ENCODE data around the gene LRRC8D. TPM values are rescaled to one million over a fixed set of nuclear protein-coding genes. Genes with fewer than 3 reads are reported as not detected.
A peak's percentile ranks its signal among the peaks of the same experiment; 100 is the strongest.

Gene LRRC8D
- total RNA-seq, 4 donors from 2014 or later = 4.7 to 8.5 (median 6.5) TPM

DNA sequence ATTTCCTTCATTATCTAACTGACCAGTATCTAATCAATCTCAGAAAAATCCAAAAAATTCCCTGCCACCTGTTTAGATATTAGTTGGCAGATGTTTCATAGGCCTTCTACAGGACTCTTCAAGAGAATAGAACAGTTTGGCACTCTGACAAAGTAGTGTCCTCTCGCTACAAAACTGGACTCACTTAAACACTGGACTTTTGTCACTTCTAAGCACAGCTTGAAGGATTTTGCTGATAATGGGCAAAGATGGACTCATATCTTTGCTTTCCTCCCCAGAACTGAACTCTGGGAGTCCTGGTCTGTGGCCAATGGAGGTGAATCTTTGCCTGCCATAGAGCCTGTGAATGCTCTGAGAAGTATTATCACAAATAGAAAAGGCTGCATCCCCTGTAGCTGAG lies 115.9 kb downstream of the LRRC8D start:
- 88 to 100% methylated on average over 1 of the region's 1 CpG for WGBS, 2 donors (ENCODE audit: low coverage in 1 of 2)
- ATAC-seq = no peak
- no peaks in the 10 kb centered on the region for H3K27me3 ChIP-seq
- H3K9me3 ChIP-seq = no peaks in the 10 kb centered on the region
- no peak overlapping the region for H3K27ac ChIP-seq
- H3K4me1 ChIP-seq = peaks cover 0 to 18% (median 0%) of the 10 kb centered on the region in 3 donors
- peaks cover 0 to 20% of the 10 kb centered on the region in 2 donors for H3K36me3 ChIP-seq
- no peak for TF ChIP-seq POLR2AphosphoS5 (IDR thresholded peaks at IDR 0.05)
- TF ChIP-seq, protein P1, sequence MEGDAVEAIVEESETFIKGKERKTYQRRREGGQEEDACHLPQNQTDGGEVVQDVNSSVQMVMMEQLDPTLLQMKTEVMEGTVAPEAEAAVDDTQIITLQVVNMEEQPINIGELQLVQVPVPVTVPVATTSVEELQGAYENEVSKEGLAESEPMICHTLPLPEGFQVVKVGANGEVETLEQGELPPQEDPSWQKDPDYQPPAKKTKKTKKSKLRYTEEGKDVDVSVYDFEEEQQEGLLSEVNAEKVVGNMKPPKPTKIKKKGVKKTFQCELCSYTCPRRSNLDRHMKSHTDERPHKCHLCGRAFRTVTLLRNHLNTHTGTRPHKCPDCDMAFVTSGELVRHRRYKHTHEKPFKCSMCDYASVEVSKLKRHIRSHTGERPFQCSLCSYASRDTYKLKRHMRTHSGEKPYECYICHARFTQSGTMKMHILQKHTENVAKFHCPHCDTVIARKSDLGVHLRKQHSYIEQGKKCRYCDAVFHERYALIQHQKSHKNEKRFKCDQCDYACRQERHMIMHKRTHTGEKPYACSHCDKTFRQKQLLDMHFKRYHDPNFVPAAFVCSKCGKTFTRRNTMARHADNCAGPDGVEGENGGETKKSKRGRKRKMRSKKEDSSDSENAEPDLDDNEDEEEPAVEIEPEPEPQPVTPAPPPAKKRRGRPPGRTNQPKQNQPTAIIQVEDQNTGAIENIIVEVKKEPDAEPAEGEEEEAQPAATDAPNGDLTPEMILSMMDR (IDR thresholded peaks at IDR 0.05) = no peak
- no peak for TF ChIP-seq EP300 (IDR thresholded peaks at IDR 0.05)
- TF ChIP-seq POLR2A (IDR thresholded peaks at IDR 0.05) = no peak
- H3K4me3 ChIP-seq = no peak overlapping the region

DNA sequence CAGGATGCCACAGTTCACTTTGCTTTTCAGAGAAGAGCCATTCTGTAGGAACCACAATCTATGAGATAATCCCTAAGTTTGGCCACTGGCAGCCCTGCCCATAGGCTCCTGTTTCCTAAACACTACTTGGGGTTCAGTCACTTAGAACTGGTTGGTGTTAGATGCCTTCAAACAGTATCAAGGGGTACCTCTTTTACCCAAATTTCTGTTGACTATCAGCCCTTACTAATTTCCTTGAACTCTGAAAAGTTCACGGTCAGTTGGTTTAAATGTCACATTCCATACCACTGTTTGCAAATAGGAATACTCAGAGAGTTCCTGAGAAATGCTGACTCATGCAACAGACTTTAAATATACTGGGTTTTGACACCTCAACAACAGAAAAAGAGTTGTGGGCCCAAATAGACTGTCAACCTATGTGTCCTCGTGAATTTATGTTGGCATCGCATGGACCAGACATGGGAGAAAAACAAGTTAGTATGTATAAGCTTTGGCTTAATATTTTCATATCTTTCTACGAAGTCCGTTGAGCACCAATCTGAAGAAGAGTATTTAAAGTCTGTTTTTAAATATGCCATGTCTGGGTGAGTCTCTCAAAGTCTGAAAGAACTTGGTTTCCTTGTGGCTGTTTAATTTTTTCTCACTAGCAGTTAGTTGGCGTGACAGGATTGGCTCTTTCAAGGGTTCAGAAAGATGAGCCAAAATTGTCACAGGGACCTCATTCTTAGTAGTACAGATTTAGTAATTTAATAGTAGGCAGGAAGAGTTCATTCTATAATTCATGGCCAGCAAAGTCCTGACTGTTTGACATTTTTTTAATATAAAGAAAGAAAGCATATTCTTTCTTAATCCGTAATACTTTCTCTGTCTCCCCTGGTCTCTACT lies 117.6 kb downstream of the LRRC8D start:
- Histone ChIP-seq H3K4me3 (no peak overlapping the region), H3K4me1 (peaks cover 0 to 25% (median 4%) of the 10 kb centered on the region in 3 donors), H3K27ac (no peak overlapping the region), H3K36me3 (peaks cover 0 to 10% of the 10 kb centered on the region in 2 donors), H3K27me3 (no peaks in the 10 kb centered on the region), H3K9me3 (no peaks in the 10 kb centered on the region)
- 64 to 71% methylated on average over 7 of the region's 7 CpGs for WGBS, 2 donors (ENCODE audit: low coverage in 1 of 2)
- no peak for ATAC-seq
- peak; percentile 17 for TF ChIP-seq POLR2AphosphoS5 (IDR thresholded peaks at IDR 0.05)
- TF ChIP-seq, protein P1 (IDR thresholded peaks at IDR 0.05) = no peak

DNA sequence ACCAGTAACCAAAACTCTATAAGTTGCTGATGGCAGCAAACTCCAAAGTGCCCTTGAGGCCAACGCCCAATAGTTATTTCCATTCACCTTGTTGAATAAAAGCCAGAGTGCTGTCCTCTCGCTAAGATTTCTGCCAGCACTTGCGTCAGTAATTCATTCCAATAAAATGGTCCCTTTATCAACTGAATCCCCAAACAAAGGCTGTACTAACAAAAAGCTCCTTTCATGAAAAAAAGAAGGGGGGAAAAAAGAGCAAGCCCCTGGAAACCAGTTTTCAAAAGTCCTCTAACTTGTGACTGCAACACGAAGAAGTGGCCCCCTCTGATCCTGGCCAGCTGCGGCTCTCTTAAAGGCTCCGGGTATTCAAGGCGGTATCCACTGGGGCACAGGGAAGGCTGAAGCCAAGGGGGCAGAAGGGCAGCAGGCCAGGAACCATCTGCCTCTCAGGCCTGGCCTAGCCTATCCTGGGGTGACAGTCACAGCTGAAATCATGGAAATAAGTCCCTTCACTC lies 118.3 kb downstream of the LRRC8D start:
- ATAC-seq = no peak
- 57 to 67% methylated on average over 3 to 7 of the region's 7 CpGs for WGBS, 2 donors (ENCODE audit: low coverage in 1 of 2)
- Histone ChIP-seq H3K27ac (no peak overlapping the region), H3K36me3 (peaks cover 0 to 3% of the 10 kb centered on the region in 2 donors), H3K4me3 (no peak overlapping the region), H3K27me3 (no peaks in the 10 kb centered on the region), H3K4me1 (peaks cover 3 to 32% (median 5%) of the 10 kb centered on the region in 3 donors), H3K9me3 (no peaks in the 10 kb centered on the region)
- TF ChIP-seq, protein P1 (IDR thresholded peaks at IDR 0.05) = no peak
- TF ChIP-seq POLR2A (IDR thresholded peaks at IDR 0.05) = no peak
- TF ChIP-seq EP300 (IDR thresholded peaks at IDR 0.05) = no peak
- no peak for TF ChIP-seq POLR2AphosphoS5 (IDR thresholded peaks at IDR 0.05)

DNA sequence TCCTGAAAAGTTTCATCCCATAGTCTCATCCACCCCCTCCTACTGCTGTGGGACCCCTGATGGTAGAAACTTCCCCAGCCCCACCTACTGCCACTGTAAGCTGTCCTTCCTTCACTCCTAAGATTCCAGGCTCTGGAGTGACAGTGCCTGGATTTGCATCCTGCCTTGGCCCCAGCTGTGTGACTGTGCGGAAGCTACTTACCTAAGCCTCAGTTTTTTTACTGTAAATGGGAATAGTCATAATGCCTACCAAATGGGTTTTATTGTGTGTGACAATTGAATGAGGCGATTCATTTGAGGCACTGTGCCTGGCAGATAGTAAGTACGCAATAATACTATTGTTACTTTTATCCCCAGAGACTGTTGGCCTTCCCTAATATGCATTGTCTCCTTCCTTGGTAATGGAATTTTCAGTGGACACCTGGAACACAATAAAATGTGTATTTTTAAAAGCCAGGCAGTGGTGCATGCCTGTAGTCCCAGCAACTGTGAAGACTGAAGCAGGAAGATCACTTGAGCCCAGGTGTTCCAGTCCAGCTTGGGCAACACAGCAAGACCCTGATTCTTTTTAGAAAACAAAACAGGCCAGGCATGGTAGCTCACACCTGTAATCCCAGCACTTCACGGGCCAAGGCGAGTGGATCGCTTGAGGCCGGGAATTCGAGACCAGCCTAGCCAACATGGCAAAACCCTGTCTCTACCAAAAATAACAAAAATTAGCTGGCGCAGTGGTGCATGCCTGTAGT lies 119.0 kb downstream of the LRRC8D start:
- TF ChIP-seq EP300 (IDR thresholded peaks at IDR 0.05) (no peak), POLR2A (IDR thresholded peaks at IDR 0.05) (no peak), POLR2AphosphoS5 (IDR thresholded peaks at IDR 0.05) (no peak)
- TF ChIP-seq, protein P1 (IDR thresholded peaks at IDR 0.05) = no peak
- H3K27me3 ChIP-seq = no peaks in the 10 kb centered on the region
- no peaks in the 10 kb centered on the region for H3K36me3 ChIP-seq
- no peak for ATAC-seq
- H3K9me3 ChIP-seq = no peaks in the 10 kb centered on the region
- WGBS, 2 donors (ENCODE audit: low coverage in 1 of 2) = 81 to 94% methylated on average over 3 to 6 of the region's 9 CpGs
- peaks cover 5 to 38% (median 6%) of the 10 kb centered on the region in 3 donors for H3K4me1 ChIP-seq
- H3K27ac ChIP-seq = no peak overlapping the region
- no peak overlapping the region for H3K4me3 ChIP-seq
